HCT116 (cell line): ENCODE results near the gene ST6GALNAC2. TPM values are rescaled to one million over a fixed set of nuclear protein-coding genes. Genes with fewer than 3 reads are reported as not detected.

ENCODE experiments used
- ATAC-seq: fragments of 200-7000 bp; cut with Tn5 transposase; 2 replicates; pipeline ENCODE4 v1.9.1; 2020; ENCODE audit warnings: mild to moderate bottlenecking, moderate library complexity
- BruUV-seq: library from RNA; stranded (reverse); fragments of 400-500 nt; replicated peaks from 2 replicates; lab custom pipeline; 2021; lab: Mats Ljungman, UMichigan
- CTCF ChIA-PET: fragments of 300-600 bp; sonication (Branson Sonifier 250); formaldehyde crosslinking; loops from one replicate; lab custom pipeline; 2021; ENCODE audit warnings: antibody characterized with exemption; lab: Charles Lee
- POLR2A ChIA-PET: fragments of 300-600, 350-600 bp; sonication (Branson Sonifier 250); formaldehyde crosslinking; loops from one replicate; lab custom pipeline; 2021; ENCODE audit warnings: antibody characterized with exemption; lab: Charles Lee
- RAD21 ChIA-PET, 2 experiments: fragments of 300-600 bp; sonication (Branson Sonifier 250); formaldehyde crosslinking; loops; one replicate each; lab custom pipeline; 2023; ENCODE audit warnings: low total read pairs in 2 of 2; ENCODE audit not compliant: uncharacterized antibody in 2 of 2, unreplicated experiment in 2 of 2, low non-redundant PET in 1 of 2; lab: Charles Lee
- DNase-seq: peaks from one replicate; pipeline ENCODE4 v3.0.0-alpha.2; 2010; ENCODE audit warnings: low read depth, low spot score
- H2AFZ ChIP-seq: fragments of 200-600 bp; shearing (Covaris generic), sonication (generic); 2 replicates; pipeline ENCODE4 v1.6.1; 2017; ENCODE audit warnings: low read depth, mixed run types, mixed read lengths, antibody characterized with exemption, low read length; ENCODE audit not compliant: poor library complexity, severe bottlenecking
- H3K27ac ChIP-seq: 2 replicates; pipeline ENCODE4 v1.5.1; 2012; ENCODE audit warnings: low read depth, low read length
- H3K27me3 ChIP-seq: fragments of 200-600 bp; sonication (generic); 2 replicates; pipeline ENCODE4 v1.6.1; 2016; ENCODE audit warnings: mixed run types, low read length, mixed read lengths; ENCODE audit not compliant: insufficient read depth
- H3K36me3 ChIP-seq, 2 experiments: fragments of 200-500 bp in 1 of 2; fragments of 200-600 bp in 1 of 2; sonication (Bioruptor generic) in 1 of 2; sonication (generic) in 1 of 2; 2 replicates each; pipeline versions ENCODE4 v1.5.1 to v1.6.1; 2014 to 2016; ENCODE audit warnings: low read length in 2 of 2, inconsistent platforms in 1 of 2, mixed read lengths in 1 of 2, mixed run types in 1 of 2; ENCODE audit not compliant: insufficient read depth in 2 of 2, control insufficient read depth in 1 of 2
- H3K4me1 ChIP-seq, 2 experiments: fragments of 200-600 bp in 1 of 2; sonication (generic) in 1 of 2; 2 replicates each; pipeline versions ENCODE4 v1.5.1 to v1.6.1; 2012 to 2017; ENCODE audit warnings: low read length in 2 of 2, inconsistent platforms in 1 of 2, mild to moderate bottlenecking in 1 of 2, mixed read lengths in 1 of 2, mixed run types in 1 of 2, moderate library complexity in 1 of 2; ENCODE audit not compliant: insufficient read depth in 2 of 2, control insufficient read depth in 1 of 2
- H3K4me2 ChIP-seq: fragments of 200-600 bp; sonication (generic); 2 replicates; pipeline ENCODE4 v1.6.1; 2017; ENCODE audit warnings: mixed run types, low read length, mixed read lengths
- H3K4me3 ChIP-seq, 2 experiments: fragments of 200-600 bp in 1 of 2; sonication (generic) in 1 of 2; replicated peaks in 1 of 2; 2 replicates each; pipeline ENCODE4 v1.5.1; 2011 to 2016; ENCODE audit warnings: low read length in 2 of 2, control low read depth in 1 of 2, low read depth in 1 of 2, mild to moderate bottlenecking in 1 of 2, mixed read lengths in 1 of 2, mixed run types in 1 of 2
- H3K79me2 ChIP-seq: fragments of 200-600 bp; sonication (generic); 2 replicates; pipeline ENCODE4 v1.6.1; 2017; ENCODE audit warnings: mild to moderate bottlenecking, mixed run types, low read length, moderate library complexity, mixed read lengths; ENCODE audit not compliant: insufficient read depth
- H3K9ac ChIP-seq: fragments of 200-600 bp; sonication (generic); 2 replicates; pipeline ENCODE4 v1.6.1; 2016; ENCODE audit warnings: low read length, mixed read lengths
- H3K9me2 ChIP-seq: fragments of 200-600 bp; sonication (generic), shearing (Covaris generic); 2 replicates; pipeline ENCODE4 v1.6.1; 2017; ENCODE audit warnings: mixed run types, mild to moderate bottlenecking, moderate library complexity; ENCODE audit not compliant: insufficient read depth
- H3K9me3 ChIP-seq, 2 experiments: fragments of 200-500 bp in 1 of 2; fragments of 200-600 bp in 1 of 2; sonication (Bioruptor generic) in 1 of 2; sonication (generic) in 1 of 2; 2 replicates each; pipeline ENCODE4 v1.6.1; 2014 to 2017; ENCODE audit warnings: low read length in 2 of 2, mixed read lengths in 2 of 2, inconsistent platforms in 1 of 2, low read depth in 1 of 2, mild to moderate bottlenecking in 1 of 2, mixed run types in 1 of 2, moderate library complexity in 1 of 2; ENCODE audit not compliant: control insufficient read depth in 1 of 2, insufficient read depth in 1 of 2
- H4K20me1 ChIP-seq: fragments of 200-600 bp; sonication (generic), shearing (Covaris generic); 2 replicates; pipeline ENCODE4 v1.6.1; 2017; ENCODE audit warnings: mixed run types, mild to moderate bottlenecking, moderate library complexity; ENCODE audit not compliant: insufficient read depth
- FOSL1 ChIP-seq: IDR thresholded peaks from 2 replicates; pipeline ENCODE4 v1.6.1; 2012; ENCODE audit warnings: low read depth
- SRF ChIP-seq: IDR thresholded peaks from 2 replicates; pipeline ENCODE4 v1.6.1; 2012; ENCODE audit warnings: low read depth
- TCF7L2 ChIP-seq: IDR thresholded peaks from 2 replicates; pipeline ENCODE4 v1.7.0; 2011; ENCODE audit warnings: borderline replicate concordance, inconsistent platforms; ENCODE audit not compliant: insufficient read depth, insufficient read length; ENCODE audit errors: extremely low read depth
- YY1 ChIP-seq: IDR thresholded peaks from 2 replicates; pipeline ENCODE4 v1.6.1; 2011; ENCODE audit warnings: low read length, low read depth, moderate library complexity, mild to moderate bottlenecking; ENCODE audit not compliant: insufficient replicate concordance; ENCODE audit errors: extremely low read depth
- intact Hi-C: fragments of 100-400 bp; cut with micrococcal nuclease; formaldehyde crosslinking; loops from 2 replicates; pipeline ENCODE4 v1.10.0; 2022
- total RNA-seq: library from RNA; stranded (reverse); gene quantifications from one replicate; pipeline ENCODE4 v1.2.1, GENCODE V29; 2021; ENCODE audit not compliant: unreplicated experiment
- TF ChIP-seq, protein P1 (sequence below), 3 experiments: fragments of 200-600 bp in 1 of 3; sonication (generic) in 1 of 3; IDR thresholded peaks in 2 of 3; conservative IDR thresholded peaks in 1 of 3; 2 replicates each; pipeline ENCODE4 v1.5.1; 2012 to 2017; ENCODE audit warnings: low read depth in 2 of 3, low read length in 2 of 3, antibody characterized with exemption in 1 of 3, borderline replicate concordance in 1 of 3, control low read depth in 1 of 3, mild to moderate bottlenecking in 1 of 3, mixed read lengths in 1 of 3, mixed run types in 1 of 3, moderate library complexity in 1 of 3; ENCODE audit not compliant: insufficient read depth in 1 of 3

ST6GALNAC2 gene
- total RNA-seq, 1 experiment from 2014 or later: 14.7 TPM

DNA sequence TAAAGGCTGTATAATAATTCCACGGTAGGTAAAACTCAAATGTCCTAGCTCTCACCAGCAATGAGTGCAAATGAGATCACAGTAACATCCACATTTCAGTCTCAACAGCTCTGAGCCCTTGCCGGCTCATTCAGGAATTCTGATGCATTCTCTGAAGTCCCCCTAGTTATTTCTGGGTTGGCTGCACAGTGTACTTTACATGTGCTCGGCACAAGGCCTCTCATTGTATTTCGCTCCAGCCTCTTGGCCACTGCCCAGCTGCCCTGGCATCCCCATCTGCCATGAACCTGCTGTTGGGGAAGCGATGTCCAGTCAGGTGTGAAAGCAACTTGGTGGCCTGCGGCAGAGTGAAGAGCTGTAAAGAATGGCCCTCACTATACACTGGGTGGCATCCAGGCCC, 31.5 kb downstream of the ST6GALNAC2 start:
- intact Hi-C loops: no loop called here
- Histone ChIP-seq H3K36me3 (peaks cover 0 to 13% of the 10 kb centered on the region in 2 experiments; a peak in 1 of 4 replicates), H3K4me1 (peaks cover 6 to 15% of the 10 kb centered on the region in 2 experiments; a peak in 3 of 4 replicates), H3K4me3 (no peak overlapping the region), H3K27ac (no peak overlapping the region), H3K9me3 (no peaks in the 10 kb centered on the region), H3K4me2 (no peak overlapping the region), H4K20me1 (peaks cover 3% of the 10 kb centered on the region; the same call in 1 of the 2 replicates), H3K27me3 (no peaks in the 10 kb centered on the region), H3K9ac (no peak overlapping the region), H2AFZ (no peak overlapping the region), H3K79me2 (peaks cover 16% of the 10 kb centered on the region), H3K9me2 (no peaks in the 10 kb centered on the region)
- CTCF ChIA-PET: interaction anchor here (1.6 kb wide), 1 partner anchor 70 kb away, joined by 3 read pairs; no protein-coding TSS in a partner anchor
- TF ChIP-seq SRF (no peak), FOSL1 (no peak), YY1 (no peak), TCF7L2 (no peak)
- TF ChIP-seq, protein P1, sequence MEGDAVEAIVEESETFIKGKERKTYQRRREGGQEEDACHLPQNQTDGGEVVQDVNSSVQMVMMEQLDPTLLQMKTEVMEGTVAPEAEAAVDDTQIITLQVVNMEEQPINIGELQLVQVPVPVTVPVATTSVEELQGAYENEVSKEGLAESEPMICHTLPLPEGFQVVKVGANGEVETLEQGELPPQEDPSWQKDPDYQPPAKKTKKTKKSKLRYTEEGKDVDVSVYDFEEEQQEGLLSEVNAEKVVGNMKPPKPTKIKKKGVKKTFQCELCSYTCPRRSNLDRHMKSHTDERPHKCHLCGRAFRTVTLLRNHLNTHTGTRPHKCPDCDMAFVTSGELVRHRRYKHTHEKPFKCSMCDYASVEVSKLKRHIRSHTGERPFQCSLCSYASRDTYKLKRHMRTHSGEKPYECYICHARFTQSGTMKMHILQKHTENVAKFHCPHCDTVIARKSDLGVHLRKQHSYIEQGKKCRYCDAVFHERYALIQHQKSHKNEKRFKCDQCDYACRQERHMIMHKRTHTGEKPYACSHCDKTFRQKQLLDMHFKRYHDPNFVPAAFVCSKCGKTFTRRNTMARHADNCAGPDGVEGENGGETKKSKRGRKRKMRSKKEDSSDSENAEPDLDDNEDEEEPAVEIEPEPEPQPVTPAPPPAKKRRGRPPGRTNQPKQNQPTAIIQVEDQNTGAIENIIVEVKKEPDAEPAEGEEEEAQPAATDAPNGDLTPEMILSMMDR (IDR thresholded peaks at IDR 0.05 in 2 of 3, conservative IDR thresholded peaks at IDR 0.05 in 1 of 3; ENCODE audit: borderline replicate concordance in 1 of 3, insufficient read depth in 1 of 3, low read depth in 2 of 3, low read length in 2 of 3): no peak
- RAD21 ChIA-PET: no interaction called here
- POLR2A ChIA-PET: no interaction called here
- ATAC-seq (no peak), DNase-seq (no peak)
- no TSS peak for BruUV-seq
